Measurements from ENCODE around the gene MAMDC2.

GRCh38 chr9:70217029-70217428 is 173.4 kb downstream of the MAMDC2 start:
- TF ChIP-seq CTCF (IDR thresholded peaks at IDR 0.05; ENCODE audit: low read length) (no peak), EZH2 (optimal IDR thresholded peaks at IDR 0.05; ENCODE audit: low read depth, low read length) (no peak)
